ENCODE measurements around the gene NKAIN2. TPM values are rescaled to one million over a fixed set of nuclear protein-coding genes. Genes with fewer than 3 reads are reported as not detected.
"Not testable (repeated sequence)": the region's sequence is repeated elsewhere in the genome, so short reads cannot be mapped to it uniquely, and the experiment has no call there.

NKAIN2 gene
- total RNA-seq, 2 donors from 2014 or later: 0.68 TPM; not detected in 1

DNA sequence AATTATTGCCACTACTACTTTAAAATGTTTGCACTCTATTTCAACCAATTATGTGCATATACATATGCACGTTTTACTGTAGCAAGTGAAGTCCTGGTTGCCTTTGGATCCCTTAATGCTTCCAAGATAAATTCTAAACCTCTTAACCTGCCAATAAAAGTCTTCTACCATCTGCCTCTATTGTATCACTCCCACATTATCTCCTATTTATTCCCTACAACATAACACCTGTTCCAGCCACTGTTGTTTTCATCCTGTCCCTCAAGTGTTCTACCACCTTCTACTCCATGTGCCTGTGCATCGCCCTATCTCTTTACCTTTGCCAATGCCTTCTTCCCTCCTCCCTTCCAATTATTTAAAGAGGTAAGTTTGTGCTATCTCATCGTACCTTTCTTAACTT, 659.6 kb downstream of the NKAIN2 start:
- Histone ChIP-seq H3K27me3 (replicated peaks; ENCODE audit: insufficient read depth) (no peaks in the 10 kb centered on the region), H3K36me3 (no peaks in the 10 kb centered on the region), H3K9me3 (no peaks in the 10 kb centered on the region), H3K27ac (no peak overlapping the region), H3K4me1 (replicated peaks) (no peaks in the 10 kb centered on the region), H3K4me3 (no peak overlapping the region)
- 60% methylated on average over 3 of the region's 3 CpGs for WGBS
- DNase-seq (ENCODE audit: low spot score): no peak
- TF ChIP-seq POLR2AphosphoS5 (IDR thresholded peaks at IDR 0.05) (no peak), POLR2A (IDR thresholded peaks at IDR 0.05) (no peak)
- TF ChIP-seq, protein P1, sequence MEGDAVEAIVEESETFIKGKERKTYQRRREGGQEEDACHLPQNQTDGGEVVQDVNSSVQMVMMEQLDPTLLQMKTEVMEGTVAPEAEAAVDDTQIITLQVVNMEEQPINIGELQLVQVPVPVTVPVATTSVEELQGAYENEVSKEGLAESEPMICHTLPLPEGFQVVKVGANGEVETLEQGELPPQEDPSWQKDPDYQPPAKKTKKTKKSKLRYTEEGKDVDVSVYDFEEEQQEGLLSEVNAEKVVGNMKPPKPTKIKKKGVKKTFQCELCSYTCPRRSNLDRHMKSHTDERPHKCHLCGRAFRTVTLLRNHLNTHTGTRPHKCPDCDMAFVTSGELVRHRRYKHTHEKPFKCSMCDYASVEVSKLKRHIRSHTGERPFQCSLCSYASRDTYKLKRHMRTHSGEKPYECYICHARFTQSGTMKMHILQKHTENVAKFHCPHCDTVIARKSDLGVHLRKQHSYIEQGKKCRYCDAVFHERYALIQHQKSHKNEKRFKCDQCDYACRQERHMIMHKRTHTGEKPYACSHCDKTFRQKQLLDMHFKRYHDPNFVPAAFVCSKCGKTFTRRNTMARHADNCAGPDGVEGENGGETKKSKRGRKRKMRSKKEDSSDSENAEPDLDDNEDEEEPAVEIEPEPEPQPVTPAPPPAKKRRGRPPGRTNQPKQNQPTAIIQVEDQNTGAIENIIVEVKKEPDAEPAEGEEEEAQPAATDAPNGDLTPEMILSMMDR (IDR thresholded peaks at IDR 0.05): no peak
- intact Hi-C loops (cut with DNase I): no loop called here

DNA sequence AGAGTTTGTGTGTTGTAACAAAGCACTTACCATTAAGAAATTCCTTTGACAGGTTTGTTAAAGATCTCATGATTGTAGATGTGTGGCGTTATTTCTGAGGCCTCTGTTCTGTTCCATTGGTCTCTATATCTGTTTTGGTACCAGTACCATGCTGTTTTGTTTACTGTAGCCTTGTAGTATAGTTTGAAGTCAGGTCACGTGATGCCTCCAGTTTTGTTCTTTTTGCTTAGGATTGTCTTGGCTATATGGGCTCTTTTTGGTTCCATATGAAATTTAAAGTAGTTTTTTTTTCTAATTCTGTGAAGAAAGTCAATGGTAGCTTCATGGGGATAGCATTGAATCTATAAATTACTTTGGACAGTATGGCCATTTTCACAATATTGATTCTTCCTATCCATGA, 660.9 kb downstream of the NKAIN2 start:
- DNase-seq (ENCODE audit: low spot score); intact Hi-C loops (cut with DNase I): not testable (repeated sequence)
- WGBS: 95% methylated on average over 2 of the region's 2 CpGs

DNA sequence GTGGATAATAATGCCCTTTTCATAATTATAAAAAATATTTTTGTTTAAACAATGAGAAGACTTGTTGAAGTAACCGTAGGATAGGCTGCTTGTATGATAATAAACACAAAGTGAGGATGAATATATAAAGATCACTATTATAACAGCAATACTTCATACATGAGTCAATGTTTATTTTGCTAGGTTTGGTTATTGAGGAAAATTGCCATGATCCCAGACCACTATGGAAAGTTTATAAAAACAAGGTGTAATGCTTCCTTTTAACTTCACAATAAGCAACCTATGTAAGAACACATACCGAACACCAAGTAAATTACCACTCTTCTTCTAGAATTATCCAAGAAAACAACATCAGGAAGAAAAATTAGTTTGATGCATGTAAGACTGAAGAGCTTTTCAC, 663.3 kb downstream of the NKAIN2 start:
- Histone ChIP-seq H3K4me1 (replicated peaks) (no peaks in the 10 kb centered on the region), H3K4me3 (no peak overlapping the region), H3K36me3 (no peaks in the 10 kb centered on the region), H3K27me3 (replicated peaks; ENCODE audit: insufficient read depth) (no peaks in the 10 kb centered on the region), H3K9me3 (no peaks in the 10 kb centered on the region), H3K27ac (no peak overlapping the region)
- 81% methylated on average over 2 of the region's 2 CpGs for WGBS
- intact Hi-C loops (cut with DNase I): no loop called here
- DNase-seq (ENCODE audit: low spot score): no peak
- TF ChIP-seq POLR2A (IDR thresholded peaks at IDR 0.05) (no peak), POLR2AphosphoS5 (IDR thresholded peaks at IDR 0.05) (no peak)
- TF ChIP-seq, protein P1 (IDR thresholded peaks at IDR 0.05): no peak

More for the DNA sequence above, 660.9 kb downstream of the NKAIN2 start:
- H3K27me3 ChIP-seq (replicated peaks; ENCODE audit: insufficient read depth); H3K9me3 ChIP-seq; H3K27ac ChIP-seq; H3K36me3 ChIP-seq; H3K4me3 ChIP-seq; H3K4me1 ChIP-seq (replicated peaks): not testable (repeated sequence)

DNA sequence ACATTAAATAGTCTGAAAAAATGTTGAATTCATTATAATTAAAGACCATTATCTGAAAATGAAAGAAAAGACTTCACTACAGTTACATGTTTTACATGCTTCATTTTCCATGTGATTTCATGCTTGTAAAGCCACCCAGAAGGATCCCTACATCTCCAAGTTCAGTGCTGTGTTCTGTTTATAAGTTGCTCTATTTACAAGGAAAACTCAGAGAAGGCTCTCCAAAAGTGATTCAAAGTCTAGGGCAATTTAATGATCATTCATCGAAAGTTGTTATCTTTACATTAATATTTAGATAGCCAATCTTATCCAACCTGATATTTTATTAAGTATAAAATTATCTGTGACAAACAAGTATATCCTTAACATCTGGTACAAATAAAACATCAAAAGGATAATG, 663.7 kb downstream of the NKAIN2 start:
- Histone ChIP-seq H3K9me3 (no peaks in the 10 kb centered on the region), H3K27ac (no peak overlapping the region), H3K27me3 (replicated peaks; ENCODE audit: insufficient read depth) (no peaks in the 10 kb centered on the region), H3K4me3 (no peak overlapping the region), H3K4me1 (replicated peaks) (no peaks in the 10 kb centered on the region), H3K36me3 (no peaks in the 10 kb centered on the region)
- TF ChIP-seq POLR2A (IDR thresholded peaks at IDR 0.05) (no peak), POLR2AphosphoS5 (IDR thresholded peaks at IDR 0.05) (no peak)
- TF ChIP-seq, protein P1 (IDR thresholded peaks at IDR 0.05): no peak
- 73% methylated on average over 1 of the region's 1 CpG for WGBS
- DNase-seq (ENCODE audit: low spot score): no peak
- intact Hi-C loops (cut with DNase I): no loop called here

DNA sequence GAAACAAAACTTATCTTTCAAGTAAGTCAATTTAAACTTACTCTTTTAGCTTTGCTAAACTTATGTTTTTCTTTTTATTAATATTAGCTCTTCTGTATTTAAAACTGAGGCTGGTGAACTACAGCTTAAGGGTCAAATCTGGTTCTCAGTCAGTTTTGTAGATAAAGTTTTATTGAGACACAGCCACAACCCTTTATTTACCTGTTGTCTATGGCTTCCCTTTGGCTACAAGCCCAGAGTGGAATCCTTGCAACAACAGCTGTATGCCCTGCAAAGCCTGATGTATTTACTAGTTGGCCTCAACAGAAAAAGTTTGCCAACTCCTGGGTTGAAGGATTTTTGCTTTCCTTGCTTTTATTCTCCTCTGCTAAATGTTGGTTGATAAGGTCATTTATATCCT, 667.1 kb downstream of the NKAIN2 start:
- Histone ChIP-seq H3K36me3 (no peaks in the 10 kb centered on the region), H3K27ac (no peak overlapping the region), H3K27me3 (replicated peaks; ENCODE audit: insufficient read depth) (no peaks in the 10 kb centered on the region), H3K4me1 (replicated peaks) (no peaks in the 10 kb centered on the region), H3K4me3 (no peak overlapping the region), H3K9me3 (no peaks in the 10 kb centered on the region)
- TF ChIP-seq, protein P1 (IDR thresholded peaks at IDR 0.05): no peak
- no peak for TF ChIP-seq POLR2AphosphoS5 (IDR thresholded peaks at IDR 0.05)
- no peak for TF ChIP-seq POLR2A (IDR thresholded peaks at IDR 0.05)
- intact Hi-C loops (cut with DNase I): no loop called here
- DNase-seq (ENCODE audit: low spot score): no peak
